Psoas muscle (tissue), 8 donors: ENCODE data around the gene SH3GL3. TPM values are rescaled to one million over a fixed set of nuclear protein-coding genes. Genes with fewer than 3 reads are reported as not detected.

Experiments
- ATAC-seq, 4 donors: fragments of 200-7000 bp; cut with Tn5 transposase; one replicate each; pipeline ENCODE4 v1.9.1; 2020; ENCODE audit warnings: moderate library complexity in 3 of 4, mild to moderate bottlenecking in 2 of 4
- DNase-seq, 2 donors: peaks; one replicate each; pipeline ENCODE4 v3.0.0-alpha.2; 2020
- H3K27ac ChIP-seq: fragments of 200-600 bp; one replicate; pipeline ENCODE4 v1.8.0; 2022
- H3K27me3 ChIP-seq, 3 donors: fragments of 200-600 bp in 1 of 3; one replicate each; pipeline versions ENCODE4 v1.6.1 to v1.8.0; 2013 to 2022; ENCODE audit warnings: low read length in 2 of 3, mild to moderate bottlenecking in 2 of 3, moderate library complexity in 1 of 3; ENCODE audit not compliant: insufficient read depth in 3 of 3
- H3K36me3 ChIP-seq, 2 donors: fragments of 200-600 bp in 1 of 2; one replicate each; pipeline versions ENCODE4 v1.6.1 to v1.8.0; 2013 to 2022; ENCODE audit warnings: low read depth in 1 of 2, mild to moderate bottlenecking in 1 of 2, moderate library complexity in 1 of 2; ENCODE audit not compliant: insufficient read depth in 1 of 2
- H3K4me1 ChIP-seq: fragments of 200-600 bp; one replicate; pipeline ENCODE4 v1.8.0; 2022
- H3K4me3 ChIP-seq: fragments of 200-600 bp; one replicate; pipeline ENCODE4 v1.8.0; 2022; ENCODE audit warnings: mild to moderate bottlenecking
- H3K9me3 ChIP-seq: fragments of 200-600 bp; one replicate; pipeline ENCODE4 v1.8.0; 2022
- WGBS, 3 donors: extraction: QIAGEN DNeasy Blood & Tissue Kit; methylation state at CpG; one replicate each; pipeline versions ENCODE4 v1.1.6 to v1.1.7; 2013; 5-methylcytosine and 5-hydroxymethylcytosine counted together
- intact Hi-C, 2 donors: fragments of 100-400 bp; cut with DNase I; formaldehyde crosslinking; loops; one replicate each; pipeline versions ENCODE4 v1.11.0 to v1.14.2; 2022
- polyA plus RNA-seq, 3 donors: library from polyadenylated mRNA; stranded (reverse); fragments of 200-250 nt; gene quantifications; one replicate each; pipeline ENCODE4 v1.2.3, GENCODE V29; 2013
- total RNA-seq, 4 donors: library from RNA; stranded (reverse); fragmentation: NEBNext Ultra II Directional in 2 of 4; extraction: Animal tissue kit (Norgen Biotek cat#: 25700) in 2 of 4; gene quantifications; one replicate each; pipeline versions ENCODE4 v1.2.1 to v1.2.4, GENCODE V29; 2021 to 2023
- TF ChIP-seq, protein P1 (sequence below): fragments of 200-600 bp; IDR thresholded peaks from one replicate; pipeline ENCODE4 v1.8.0; 2022; ENCODE audit warnings: antibody characterized with exemption
- donor health status: healthy with polysubstance abuse.
- donor health status: DM: no; HTN: no; CAD: no; lungs with moderate emphysema.
- donor health status: Bipolar disorder and iron deficiency.
- donor health status: healthy.
- donor health status: DM: yes; HTN: yes; CAD: no.
- donor health status: DM: no; HTN: no; CAD: no.
- donor health status: DM: no; HTN: no; CAD: no.
- donor health status: DM: yes; HTN: yes; CAD: no.

SH3GL3 gene
- total and polyA plus RNA-seq, 7 donors: 0.05 TPM; not detected in 6

GRCh38 chr15:83537606-83538005 is 90.5 kb downstream of the SH3GL3 start:
- intact Hi-C loops: no loop called here
- Histone ChIP-seq H3K9me3 (no peaks in the 10 kb centered on the region), H3K36me3 (no peaks in the 10 kb centered on the region), H3K4me1 (no peaks in the 10 kb centered on the region), H3K27ac (no peak overlapping the region), H3K27me3 (no peaks in the 10 kb centered on the region), H3K4me3 (no peak overlapping the region)
- WGBS, 3 donors: 96 to 100% (median 97%) methylated on average over 2 of the region's 2 CpGs
- ATAC-seq (no peak), DNase-seq (no peak)
- TF ChIP-seq, protein P1, sequence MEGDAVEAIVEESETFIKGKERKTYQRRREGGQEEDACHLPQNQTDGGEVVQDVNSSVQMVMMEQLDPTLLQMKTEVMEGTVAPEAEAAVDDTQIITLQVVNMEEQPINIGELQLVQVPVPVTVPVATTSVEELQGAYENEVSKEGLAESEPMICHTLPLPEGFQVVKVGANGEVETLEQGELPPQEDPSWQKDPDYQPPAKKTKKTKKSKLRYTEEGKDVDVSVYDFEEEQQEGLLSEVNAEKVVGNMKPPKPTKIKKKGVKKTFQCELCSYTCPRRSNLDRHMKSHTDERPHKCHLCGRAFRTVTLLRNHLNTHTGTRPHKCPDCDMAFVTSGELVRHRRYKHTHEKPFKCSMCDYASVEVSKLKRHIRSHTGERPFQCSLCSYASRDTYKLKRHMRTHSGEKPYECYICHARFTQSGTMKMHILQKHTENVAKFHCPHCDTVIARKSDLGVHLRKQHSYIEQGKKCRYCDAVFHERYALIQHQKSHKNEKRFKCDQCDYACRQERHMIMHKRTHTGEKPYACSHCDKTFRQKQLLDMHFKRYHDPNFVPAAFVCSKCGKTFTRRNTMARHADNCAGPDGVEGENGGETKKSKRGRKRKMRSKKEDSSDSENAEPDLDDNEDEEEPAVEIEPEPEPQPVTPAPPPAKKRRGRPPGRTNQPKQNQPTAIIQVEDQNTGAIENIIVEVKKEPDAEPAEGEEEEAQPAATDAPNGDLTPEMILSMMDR: no peak

DNA sequence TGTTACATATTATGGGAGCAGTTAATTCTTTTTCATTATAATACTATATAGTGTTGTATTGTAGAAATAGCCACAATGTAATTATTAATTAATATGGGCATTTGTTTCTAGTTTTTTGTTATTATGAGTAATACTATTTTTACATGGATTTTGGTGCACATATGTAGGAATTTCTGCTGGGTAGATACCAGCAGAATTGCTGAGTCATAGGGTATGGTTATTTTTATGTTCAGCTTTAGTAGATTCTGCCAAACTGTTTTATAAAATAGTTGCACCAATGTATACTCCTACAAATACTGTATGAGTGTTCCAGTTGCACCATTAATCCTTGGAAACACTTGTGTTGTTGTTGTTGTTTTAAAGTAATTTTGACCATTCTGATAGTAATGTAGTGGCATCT is 91.5 kb downstream of the SH3GL3 start:
- DNase-seq (no peak), ATAC-seq (no peak)
- H3K27ac ChIP-seq: no peak overlapping the region
- H3K4me1 ChIP-seq: no peaks in the 10 kb centered on the region
- TF ChIP-seq, protein P1: no peak
- H3K4me3 ChIP-seq: no peak overlapping the region
- no peaks in the 10 kb centered on the region for H3K9me3 ChIP-seq
- H3K36me3 ChIP-seq: no peaks in the 10 kb centered on the region
- no peaks in the 10 kb centered on the region for H3K27me3 ChIP-seq
- intact Hi-C loops: no loop called here

- intact Hi-C loops: no loop called here
- no peaks in the 10 kb centered on the region for H3K4me1 ChIP-seq
- TF ChIP-seq, protein P1: no peak
- H3K4me3 ChIP-seq: no peak overlapping the region
- no peak overlapping the region for H3K27ac ChIP-seq
- DNase-seq (no peak), ATAC-seq (no peak)
- H3K27me3 ChIP-seq: no peaks in the 10 kb centered on the region
- H3K36me3 ChIP-seq: no peaks in the 10 kb centered on the region
- 90 to 96% (median 91%) methylated on average over 1 of the region's 1 CpG for WGBS, 3 donors
- H3K9me3 ChIP-seq: no peaks in the 10 kb centered on the region
These were observed 98.8 kb downstream of the SH3GL3 start for GRCh38 chr15:83545804-83546511.

- H3K4me1 ChIP-seq: no peaks in the 10 kb centered on the region
- H3K36me3 ChIP-seq: no peaks in the 10 kb centered on the region
- ATAC-seq (no peak), DNase-seq (no peak)
- H3K4me3 ChIP-seq: no peak overlapping the region
- intact Hi-C loops: no loop called here
- no peak overlapping the region for H3K27ac ChIP-seq
- H3K27me3 ChIP-seq: no peaks in the 10 kb centered on the region
- H3K9me3 ChIP-seq: no peaks in the 10 kb centered on the region
- TF ChIP-seq, protein P1: no peak
These were observed 99.4 kb downstream of the SH3GL3 start for GRCh38 chr15:83546512-83546888.

GRCh38 chr15:83547168-83547567 is 100.0 kb downstream of the SH3GL3 start:
- no peaks in the 10 kb centered on the region for H3K9me3 ChIP-seq
- DNase-seq (no peak), ATAC-seq (no peak)
- H3K36me3 ChIP-seq: no peaks in the 10 kb centered on the region
- TF ChIP-seq, protein P1: no peak
- no peaks in the 10 kb centered on the region for H3K27me3 ChIP-seq
- no peak overlapping the region for H3K27ac ChIP-seq
- no peak overlapping the region for H3K4me3 ChIP-seq
- WGBS, 3 donors: 69 to 79% (median 70%) methylated on average over 4 of the region's 4 CpGs
- no peaks in the 10 kb centered on the region for H3K4me1 ChIP-seq
- intact Hi-C loops: no loop called here
